ENCODE data around the gene PSTPIP1. TPM values are rescaled to one million over a fixed set of nuclear protein-coding genes. Genes with fewer than 3 reads are reported as not detected.

The PSTPIP1 gene
- total RNA-seq, 1 donor from 2014 or later = 42.7 TPM

- H3K36me3 Mint-ChIP-seq (ENCODE audit: low read depth) = peaks cover 23% of the 10 kb centered on the region
- peak overlapping the region; percentile 73 for H3K4me3 Mint-ChIP-seq
- ChIA-PET CTCF (interaction anchor here (0.8 kb wide), 1 partner anchor 541 kb away, joined by 3 read pairs; no protein-coding TSS in a partner anchor), POLR2A (no interaction called here)
- H3K9me3 Mint-ChIP-seq = no peaks in the 10 kb centered on the region
- no peaks in the 10 kb centered on the region for H3K27me3 Mint-ChIP-seq
- ATAC-seq (ENCODE audit: low read depth) = peak; percentile 19
- peak overlapping the region; percentile 81 for H3K27ac Mint-ChIP-seq
- intact Hi-C loops (cut with micrococcal nuclease) = loop anchor here (2.0 kb wide), 1 partner anchor 14 kb away; no protein-coding TSS in a partner anchor
- TF ChIP-seq, protein P1, sequence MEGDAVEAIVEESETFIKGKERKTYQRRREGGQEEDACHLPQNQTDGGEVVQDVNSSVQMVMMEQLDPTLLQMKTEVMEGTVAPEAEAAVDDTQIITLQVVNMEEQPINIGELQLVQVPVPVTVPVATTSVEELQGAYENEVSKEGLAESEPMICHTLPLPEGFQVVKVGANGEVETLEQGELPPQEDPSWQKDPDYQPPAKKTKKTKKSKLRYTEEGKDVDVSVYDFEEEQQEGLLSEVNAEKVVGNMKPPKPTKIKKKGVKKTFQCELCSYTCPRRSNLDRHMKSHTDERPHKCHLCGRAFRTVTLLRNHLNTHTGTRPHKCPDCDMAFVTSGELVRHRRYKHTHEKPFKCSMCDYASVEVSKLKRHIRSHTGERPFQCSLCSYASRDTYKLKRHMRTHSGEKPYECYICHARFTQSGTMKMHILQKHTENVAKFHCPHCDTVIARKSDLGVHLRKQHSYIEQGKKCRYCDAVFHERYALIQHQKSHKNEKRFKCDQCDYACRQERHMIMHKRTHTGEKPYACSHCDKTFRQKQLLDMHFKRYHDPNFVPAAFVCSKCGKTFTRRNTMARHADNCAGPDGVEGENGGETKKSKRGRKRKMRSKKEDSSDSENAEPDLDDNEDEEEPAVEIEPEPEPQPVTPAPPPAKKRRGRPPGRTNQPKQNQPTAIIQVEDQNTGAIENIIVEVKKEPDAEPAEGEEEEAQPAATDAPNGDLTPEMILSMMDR (IDR thresholded peaks at IDR 0.05) = no peak
- DNase-seq = no peak
- H3K4me1 Mint-ChIP-seq = peaks cover 60% of the 10 kb centered on the region
Measured at GRCh38 chr15:77002436-77002835, 7.5 kb downstream of the PSTPIP1 start.

GRCh38 chr15:77002954-77003912 lies 8.3 kb downstream of the PSTPIP1 start:
- DNase-seq (no peak), ATAC-seq (ENCODE audit: low read depth) (peak; percentile 89)
- Mint-ChIP-seq H3K4me1 (peaks cover 53% of the 10 kb centered on the region), H3K4me3 (peak overlapping the region; percentile 73), H3K27me3 (no peaks in the 10 kb centered on the region), H3K9me3 (no peaks in the 10 kb centered on the region), H3K27ac (peak overlapping the region; percentile 81), H3K36me3 (ENCODE audit: low read depth) (peaks cover 21% of the 10 kb centered on the region)
- intact Hi-C loops (cut with micrococcal nuclease) = loop anchor here (1.0 to 2.0 kb wide), 2 partner anchors 8 to 14 kb away; no protein-coding TSS in a partner anchor
- TF ChIP-seq, protein P1 (IDR thresholded peaks at IDR 0.05) = no peak
- ChIA-PET CTCF (interaction anchor here (0.8 kb wide), 1 partner anchor 540 kb away, joined by 3 read pairs; no protein-coding TSS in a partner anchor), POLR2A (interaction anchor here (0.8 to 2.9 kb wide), 3 partner anchors 8 to 12 kb away, joined by 3 to 10 read pairs (median 4); partner anchors contain the start of gene PSTPIP1)

DNA sequence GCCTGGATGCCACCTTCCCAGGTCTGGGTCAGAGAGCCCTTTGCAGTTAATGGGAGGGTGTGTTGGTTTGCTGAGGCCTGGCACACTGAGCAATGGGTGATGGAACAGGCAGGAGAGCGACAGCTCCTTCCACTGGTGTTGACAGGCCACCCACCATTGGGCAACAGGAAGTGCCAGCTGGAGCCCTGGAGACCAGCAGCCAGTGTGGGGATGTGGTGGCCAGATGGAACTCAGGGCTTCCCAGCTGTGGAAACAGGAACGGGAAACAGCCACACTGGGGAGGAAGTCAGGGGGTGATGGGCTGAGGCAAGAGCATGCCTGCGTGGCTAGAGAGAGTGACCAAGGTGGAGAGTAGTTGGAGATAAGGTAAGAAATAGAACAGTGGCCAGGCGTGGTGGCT lies 9.3 kb downstream of the PSTPIP1 start:
- DNase-seq = no peak
- Mint-ChIP-seq H3K27ac (no peak overlapping the region), H3K4me3 (no peak overlapping the region), H3K36me3 (ENCODE audit: low read depth) (peaks cover 17% of the 10 kb centered on the region), H3K9me3 (no peaks in the 10 kb centered on the region), H3K27me3 (no peaks in the 10 kb centered on the region), H3K4me1 (peaks cover 54% of the 10 kb centered on the region)
- POLR2A ChIA-PET = interaction anchor here (0.6 to 2.9 kb wide), 3 partner anchors 9 to 31 kb away, joined by 3 to 10 read pairs (median 3); partner anchors contain the start of gene PSTPIP1
- intact Hi-C loops (cut with micrococcal nuclease) = no loop called here
- TF ChIP-seq, protein P1 (IDR thresholded peaks at IDR 0.05) = no peak
- CTCF ChIA-PET = no interaction called here
- ATAC-seq (ENCODE audit: low read depth) = no peak

GRCh38 chr15:77009176-77009575 lies 14.2 kb downstream of the PSTPIP1 start:
- ATAC-seq (ENCODE audit: low read depth) (no peak), DNase-seq (no peak)
- peaks cover 14% of the 10 kb centered on the region for H3K36me3 Mint-ChIP-seq (ENCODE audit: low read depth)
- H3K27ac Mint-ChIP-seq = no peak overlapping the region
- intact Hi-C loops (cut with micrococcal nuclease) = no loop called here
- no peaks in the 10 kb centered on the region for H3K27me3 Mint-ChIP-seq
- no peak overlapping the region for H3K4me3 Mint-ChIP-seq
- peaks cover 62% of the 10 kb centered on the region for H3K4me1 Mint-ChIP-seq
- H3K9me3 Mint-ChIP-seq = no peaks in the 10 kb centered on the region
- ChIA-PET CTCF (no interaction called here), POLR2A (interaction anchor here (1.3 to 1.6 kb wide), 2 partner anchors 11 to 14 kb away, joined by 3 read pairs; partner anchors contain the start of gene PSTPIP1)
- TF ChIP-seq, protein P1 (IDR thresholded peaks at IDR 0.05) = no peak
